Heart left ventricle (tissue), 16 donors: ENCODE data around the gene TMEM185B. TPM values are rescaled to one million over a fixed set of nuclear protein-coding genes. Genes with fewer than 3 reads are reported as not detected.

Experiments used
- ATAC-seq, 4 donors: fragments of 200-7000 bp; cut with Tn5 transposase; one replicate each; pipeline ENCODE4 v1.9.1; 2020 to 2022; ENCODE audit warnings: moderate library complexity in 4 of 4, mild to moderate bottlenecking in 3 of 4, moderate number of reproducible peaks in 1 of 4
- DNase-seq, 5 donors: peaks; one replicate each; pipeline ENCODE4 v3.0.0-alpha.2; 2020
- H3K27ac ChIP-seq, 12 donors: fragments of 200-600 bp; sonication (generic) in 4 of 12; one replicate each; pipeline versions ENCODE4 v1.5.0 to v1.8.0; 2016 to 2022; ENCODE audit warnings: mild to moderate bottlenecking in 2 of 12
- H3K27me3 ChIP-seq, 9 donors: fragments of 200-600 bp; sonication (generic) in 2 of 9; one replicate each; pipeline versions ENCODE4 v1.5.1 to v1.8.0; 2016 to 2022; ENCODE audit warnings: mild to moderate bottlenecking in 3 of 9
- H3K36me3 ChIP-seq, 9 donors: fragments of 200-600 bp; sonication (generic) in 2 of 9; one replicate each; pipeline versions ENCODE4 v1.5.0 to v1.8.0; 2018 to 2022; ENCODE audit warnings: mild to moderate bottlenecking in 2 of 9
- H3K4me1 ChIP-seq, 12 donors: fragments of 200-600 bp; sonication (generic) in 4 of 12; one replicate each; pipeline versions ENCODE4 v1.5.0 to v1.8.0; 2016 to 2022; ENCODE audit warnings: mild to moderate bottlenecking in 3 of 12
- H3K4me3 ChIP-seq, 12 donors: fragments of 200-600 bp; sonication (generic) in 4 of 12; one replicate each; pipeline versions ENCODE4 v1.5.0 to v1.8.0; 2017 to 2022; ENCODE audit warnings: mild to moderate bottlenecking in 9 of 12, moderate library complexity in 4 of 12
- H3K9me3 ChIP-seq, 12 donors: fragments of 200-600 bp; sonication (generic) in 4 of 12; one replicate each; pipeline versions ENCODE4 v1.5.0 to v1.8.0; 2016 to 2022; ENCODE audit warnings: mild to moderate bottlenecking in 1 of 12
- POLR2A ChIP-seq, 2 donors: fragments of 450-650 bp; IDR thresholded peaks; one replicate each; pipeline ENCODE4 v1.6.1; 2017; ENCODE audit warnings: antibody characterized with exemption in 2 of 2, mild to moderate bottlenecking in 2 of 2, moderate library complexity in 2 of 2
- WGBS, 4 donors: extraction: QIAGEN DNeasy Blood & Tissue Kit in 2 of 4; methylation state at CpG; one replicate each; pipeline versions ENCODE4 v1.1.5 to v1.1.7; 2013 to 2018; 5-methylcytosine and 5-hydroxymethylcytosine counted together
- intact Hi-C, 10 donors: fragments of 100-400 bp; cut with DNase I; formaldehyde crosslinking; loops; one replicate each; pipeline versions ENCODE4 v1.11.1 to v1.14.2; 2022
- long read RNA-seq, 3 donors: library from polyadenylated mRNA; unstranded; transcript quantifications; one replicate each; pipeline ENCODE4 v2.0.0, GENCODE V29; 2020 to 2021
- polyA plus RNA-seq, 2 donors: library from polyadenylated mRNA; stranded (reverse); fragments of 200-250 nt; gene quantifications; one replicate each; pipeline ENCODE4 v1.2.3, GENCODE V29; 2013
- total RNA-seq, 9 donors: library from RNA; depleted of rRNA in 2 of 9; stranded (reverse); fragments of >200 nt in 2 of 9; fragmentation: NEBNext Ultra II Directional in 3 of 9; extraction: Animal tissue kit (Norgen Biotek cat#: 25700) in 3 of 9; gene quantifications; one replicate each; pipeline versions ENCODE4 v1.1.0 to v1.2.4, GENCODE V29; 2016 to 2023
- TF ChIP-seq, protein P1 (sequence below), 12 donors: fragments of 200-600 bp; sonication (generic) in 4 of 12; IDR thresholded peaks; one replicate each; pipeline versions ENCODE4 v1.5.0 to v1.8.0; 2018 to 2022; ENCODE audit warnings: antibody characterized with exemption in 12 of 12, mild to moderate bottlenecking in 5 of 12
- donor health status: ischemic (EF 13 %, LVEDD 7.1; RV severe dilation, severe dysfunction).
- donor health status: healthy with polysubstance abuse.
- donor health status: DM: no; HTN: yes; CAD: no.
- donor health status: DM: no; HTN: no; CAD: no.
- donor health status: ischemic (EF 25% LVEDD 6.9; RV normal size, moderate dysfunction).
- donor health status: ischemic (EF 25% LVEDD 5.7; RV mildly dilated, moderate dysfunction).
- donor health status: healthy.
- donor health status: DM: yes; HTN: yes; CAD: no.
- donor health status: ischemic (EF 35%, LVEDD 5.7; RV mildly dilated, moderate dysfunction).
- donor health status: nonischemic (EF 11% LVEDD 7.7; RV severe dilation, severe dysfunction).
- donor health status: DM: yes; HTN: yes; CAD: no.
- donor health status: PGD.
- donor health status: ischemic (EF 29% LVEDD 5.4; RV normal size, mild dysfunction).
- donor health status: nonischemic (EF 23%, LVEDD 6.1; RV moderate dilation, normal function).

The TMEM185B gene
- total RNA-seq (10 to 100 TPM; 16.1 to 29.8 (median 26.8) TPM), polyA plus RNA-seq (10 to 100 TPM in 1 of 2 donors, 1 to 10 TPM in 1; 7.8 to 21.2 TPM)
- long read RNA-seq, donor 1, transcript TMEM185B-201 (1 exons, 2,131 nt), result major isoform, 25 of 25 reads
- long read RNA-seq, donor 1, partial matches to known transcripts, result 0 of 25 reads
- long read RNA-seq, donor 1, other reads (novel, unspliced or antisense), result 0 of 25 reads
- long read RNA-seq, donor 2, transcript TMEM185B-201 (1 exons, 2,131 nt), result major isoform, 19 of 19 reads
- long read RNA-seq, donor 2, partial matches to known transcripts, result 0 of 19 reads
- long read RNA-seq, donor 2, other reads (novel, unspliced or antisense), result 0 of 19 reads
- long read RNA-seq, donor 3, transcript TMEM185B-201 (1 exons, 2,131 nt), result major isoform, 18 of 18 reads
- long read RNA-seq, donor 3, partial matches to known transcripts, result 0 of 18 reads
- long read RNA-seq, donor 3, other reads (novel, unspliced or antisense), result 0 of 18 reads

DNA sequence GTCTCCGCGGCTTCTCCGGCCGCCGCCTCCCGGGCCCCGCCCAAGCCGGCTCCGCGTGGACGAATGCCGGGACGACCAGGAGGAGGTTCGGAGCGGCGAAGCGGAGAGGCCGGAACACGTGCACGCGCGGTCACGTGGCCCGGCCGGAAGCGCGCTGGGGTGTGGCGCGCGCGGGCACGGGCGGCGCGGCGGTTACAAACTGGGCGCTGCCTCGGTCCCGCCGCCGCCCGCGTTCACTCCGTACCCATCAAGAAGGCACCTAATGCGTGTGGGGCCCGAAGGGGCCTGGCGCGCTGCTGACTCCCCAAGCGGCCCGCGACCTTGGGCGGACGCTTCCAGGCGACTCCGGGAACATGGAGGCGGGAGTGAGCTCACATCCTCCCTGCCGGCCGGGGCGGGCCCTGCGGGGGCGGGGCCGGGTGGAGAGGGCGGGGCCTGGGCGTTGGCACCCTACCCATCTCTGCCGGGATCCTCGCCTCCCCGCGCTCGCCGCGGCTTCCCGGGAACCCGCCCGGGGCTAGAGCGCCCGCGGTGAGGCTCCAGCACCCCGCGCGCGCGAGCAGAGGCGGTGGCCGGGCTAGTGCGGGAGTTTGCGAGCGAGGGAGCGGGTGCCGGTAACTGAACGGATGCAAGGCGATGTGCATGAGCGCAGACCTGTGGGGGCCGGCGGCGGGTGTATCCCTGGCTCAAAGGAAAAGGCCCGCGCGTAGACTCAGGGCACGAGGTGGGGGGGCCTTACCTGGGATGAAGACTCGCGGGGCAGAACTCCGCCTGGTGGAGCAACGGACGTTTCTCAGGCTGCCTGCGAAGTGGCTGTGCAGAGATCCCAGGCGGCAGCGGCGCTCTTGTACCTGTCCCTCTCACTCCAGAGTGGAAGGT is at the start of gene TMEM185B:
TSS of gene TMEM185B (minus strand) at position 367 of the 879 bp plus-strand sequence. CDS start 424 bp downstream, outside the sequence.
- H3K36me3 ChIP-seq, result peaks cover 0 to 22% (median 0%) of the 10 kb centered on the region in 9 donors
- peaks cover 0 to 11% (median 0%) of the 10 kb centered on the region in 12 donors for H3K9me3 ChIP-seq
- intact Hi-C loops, result loop anchor here in 7 of 10 donors (1.0 to 10.0 kb wide), 5 partner anchors 29 to 92 kb away; partner anchors contain the start of gene RALB (in 3 of the 7)
- ATAC-seq (peak; percentile 87 to 98 (median 97)), DNase-seq (peak; percentile 90 to 96 (median 92))
- peak within 1 kb of the TSS; percentile 83 to 98 (median 90) for H3K27ac ChIP-seq
- 2 to 5% (median 2%) methylated on average over 53 to 108 of the region's 108 CpGs for WGBS, 4 donors
- H3K4me3 ChIP-seq, result peak within 1 kb of the TSS; percentile 38 to 89 (median 70)
- TF ChIP-seq, protein P1, sequence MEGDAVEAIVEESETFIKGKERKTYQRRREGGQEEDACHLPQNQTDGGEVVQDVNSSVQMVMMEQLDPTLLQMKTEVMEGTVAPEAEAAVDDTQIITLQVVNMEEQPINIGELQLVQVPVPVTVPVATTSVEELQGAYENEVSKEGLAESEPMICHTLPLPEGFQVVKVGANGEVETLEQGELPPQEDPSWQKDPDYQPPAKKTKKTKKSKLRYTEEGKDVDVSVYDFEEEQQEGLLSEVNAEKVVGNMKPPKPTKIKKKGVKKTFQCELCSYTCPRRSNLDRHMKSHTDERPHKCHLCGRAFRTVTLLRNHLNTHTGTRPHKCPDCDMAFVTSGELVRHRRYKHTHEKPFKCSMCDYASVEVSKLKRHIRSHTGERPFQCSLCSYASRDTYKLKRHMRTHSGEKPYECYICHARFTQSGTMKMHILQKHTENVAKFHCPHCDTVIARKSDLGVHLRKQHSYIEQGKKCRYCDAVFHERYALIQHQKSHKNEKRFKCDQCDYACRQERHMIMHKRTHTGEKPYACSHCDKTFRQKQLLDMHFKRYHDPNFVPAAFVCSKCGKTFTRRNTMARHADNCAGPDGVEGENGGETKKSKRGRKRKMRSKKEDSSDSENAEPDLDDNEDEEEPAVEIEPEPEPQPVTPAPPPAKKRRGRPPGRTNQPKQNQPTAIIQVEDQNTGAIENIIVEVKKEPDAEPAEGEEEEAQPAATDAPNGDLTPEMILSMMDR (IDR thresholded peaks at IDR 0.05), result peak in 7 of 12 donors; percentile 4 to 44 (median 26)
- peak in 1 of 2 donors; percentile 74 for TF ChIP-seq POLR2A (IDR thresholded peaks at IDR 0.05)
- H3K27me3 ChIP-seq, result no peaks in the 10 kb centered on the region
- peaks cover 0 to 41% (median 25%) of the 10 kb centered on the region in 12 donors for H3K4me1 ChIP-seq

DNA sequence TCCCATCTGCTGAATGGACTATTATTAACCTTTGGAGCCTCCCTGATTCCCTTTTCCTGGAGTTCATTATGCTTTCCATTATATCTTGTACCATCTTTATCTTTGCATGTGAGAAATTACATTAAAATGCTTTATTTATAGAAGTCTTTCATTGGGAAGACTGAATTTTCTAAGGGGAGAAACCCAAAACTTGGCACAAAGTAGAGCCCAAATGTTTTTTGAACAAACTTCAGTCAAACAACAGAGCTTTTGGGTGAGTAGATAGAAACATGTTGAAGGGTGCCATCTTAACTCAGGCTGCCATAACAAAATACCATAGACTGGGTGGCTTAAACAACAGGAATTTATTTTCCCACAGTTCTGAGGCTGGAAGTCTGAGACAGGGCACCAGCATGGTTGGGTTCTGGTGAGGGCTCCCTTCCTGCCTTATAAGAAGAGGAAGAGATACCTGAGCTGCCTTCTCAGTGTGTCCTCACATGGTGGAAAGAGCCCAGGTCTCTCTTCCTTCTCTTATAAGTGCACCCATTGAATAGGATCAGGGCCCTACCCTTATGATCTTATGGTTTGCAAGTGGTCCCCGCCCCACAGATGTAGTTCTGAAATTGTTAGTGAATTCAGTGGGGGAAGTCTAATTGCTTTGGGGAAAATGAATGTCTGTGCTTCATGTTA is 48.6 kb upstream of the TMEM185B start:
- 95 to 100% (median 97%) methylated on average over 1 of the region's 1 CpG for WGBS, 4 donors
- H3K4me1 ChIP-seq, result peaks cover 0 to 79% (median 15%) of the 10 kb centered on the region in 12 donors
- H3K36me3 ChIP-seq, result no peaks in the 10 kb centered on the region
- no peak overlapping the region for H3K4me3 ChIP-seq
- H3K27ac ChIP-seq, result no peak overlapping the region
- H3K9me3 ChIP-seq, result peaks cover 0 to 3% (median 0%) of the 10 kb centered on the region in 12 donors
- H3K27me3 ChIP-seq, result no peaks in the 10 kb centered on the region
- TF ChIP-seq, protein P1 (IDR thresholded peaks at IDR 0.05), result no peak
- no peak for TF ChIP-seq POLR2A (IDR thresholded peaks at IDR 0.05)
- ATAC-seq (no peak), DNase-seq (no peak)
- intact Hi-C loops, result no loop called here

DNA sequence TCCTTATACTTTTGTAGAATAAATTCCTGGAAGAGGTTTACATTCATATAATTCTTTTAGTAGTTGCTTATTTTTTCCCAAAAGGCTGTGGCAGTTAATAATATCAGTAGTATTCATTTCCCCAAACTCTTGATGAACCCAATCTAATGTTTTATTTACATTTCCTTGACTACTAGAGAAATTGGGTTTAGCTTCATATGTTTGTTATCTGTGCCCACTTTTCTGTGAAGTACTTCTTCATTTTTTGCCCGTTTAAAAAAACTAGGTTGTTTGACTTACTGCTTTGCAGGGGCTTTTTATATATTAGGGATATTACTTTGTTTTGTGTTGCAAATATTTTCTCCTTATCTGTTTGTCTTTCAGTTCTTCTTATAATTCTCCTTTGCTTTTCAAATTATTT is 46.6 kb upstream of the TMEM185B start:
- H3K36me3 ChIP-seq, result no peaks in the 10 kb centered on the region
- H3K27me3 ChIP-seq, result no peaks in the 10 kb centered on the region
- no peak for ATAC-seq
- H3K9me3 ChIP-seq, result peaks cover 0 to 3% (median 0%) of the 10 kb centered on the region in 12 donors
- peaks cover 0 to 83% (median 19%) of the 10 kb centered on the region in 12 donors for H3K4me1 ChIP-seq
- TF ChIP-seq, protein P1 (IDR thresholded peaks at IDR 0.05), result no peak
- TF ChIP-seq POLR2A (IDR thresholded peaks at IDR 0.05), result no peak
- WGBS, 4 donors, result 50 to 75% (median 72%) methylated on average over 1 of the region's 1 CpG
- intact Hi-C loops, result no loop called here
- H3K27ac ChIP-seq, result no peak overlapping the region
- DNase-seq, result no peak
- no peak overlapping the region for H3K4me3 ChIP-seq
